Body of pancreas (tissue), 4 donors: Measurements from ENCODE around the gene FBXO34. TPM values are rescaled to one million over a fixed set of nuclear protein-coding genes. Genes with fewer than 3 reads are reported as not detected.

ENCODE experiments used
- ATAC-seq: fragments of 150-250 bp; one replicate; pipeline ENCODE4 v1.9.1; 2016
- DNase-seq, 4 donors: peaks; one replicate each; pipeline ENCODE4 v3.0.0-alpha.2; 2019
- H3K27ac ChIP-seq, 4 donors: fragments of 200-600 bp; sonication (generic); 1 replicate in 3 of 4; 2 replicates in 1 of 4; pipeline versions ENCODE4 v1.5.1 to v1.6.1; 2016 to 2019; ENCODE audit warnings: mild to moderate bottlenecking in 1 of 4, mixed read lengths in 1 of 4, moderate library complexity in 1 of 4
- H3K27me3 ChIP-seq, 2 donors: fragments of 200-600 bp; sonication (generic); one replicate each; pipeline ENCODE4 v1.6.0; 2016; ENCODE audit warnings: mild to moderate bottlenecking in 1 of 2
- H3K36me3 ChIP-seq, 2 donors: fragments of 200-600 bp; sonication (generic); replicated peaks in 1 of 2; 2 replicates each; pipeline ENCODE4 v1.5.1; 2016; ENCODE audit warnings: low read depth in 2 of 2; ENCODE audit not compliant: insufficient read depth in 1 of 2
- H3K4me1 ChIP-seq: fragments of 200-600 bp; sonication (generic); one replicate; pipeline ENCODE4 v1.6.0; 2016
- H3K4me3 ChIP-seq, 2 donors: fragments of 200-600 bp; sonication (generic); 1 replicate in 1 of 2; 2 replicates in 1 of 2; pipeline ENCODE4 v1.5.1; 2016 to 2019
- H3K9me3 ChIP-seq, 3 donors: fragments of 200-600 bp; sonication (generic); 1 replicate in 2 of 3; 2 replicates in 1 of 3; pipeline ENCODE4 v1.5.1; 2016
- POLR2A ChIP-seq, 3 donors: fragments of 450-650 bp; IDR thresholded peaks; one replicate each; pipeline ENCODE4 v1.6.1; 2016; ENCODE audit warnings: antibody characterized with exemption in 3 of 3, mild to moderate bottlenecking in 2 of 3
- WGBS, 2 donors: methylation state at CpG; one replicate each; pipeline ENCODE4 v1.1.5; 2017; 5-methylcytosine and 5-hydroxymethylcytosine counted together
- intact Hi-C: fragments of 100-400 bp; cut with DNase I; formaldehyde crosslinking; loops from one replicate; pipeline ENCODE4 v1.15.1; 2023
- total RNA-seq, 2 donors: library from RNA; depleted of rRNA; stranded (reverse); fragments of >200 nt; gene quantifications; one replicate each; pipeline ENCODE4 v1.1.0, GENCODE V29; 2016
- TF ChIP-seq, protein P1 (sequence below), 7 experiments: fragments of 450-650 bp in 4 of 7; fragments of 200-600 bp in 3 of 7; sonication (generic) in 3 of 7; IDR thresholded peaks; one replicate each; pipeline ENCODE4 v1.5.1; 2016 to 2019; ENCODE audit warnings: antibody characterized with exemption in 7 of 7

Gene FBXO34
- total RNA-seq, 2 donors from 2014 or later = 14.2 to 17.4 TPM

DNA sequence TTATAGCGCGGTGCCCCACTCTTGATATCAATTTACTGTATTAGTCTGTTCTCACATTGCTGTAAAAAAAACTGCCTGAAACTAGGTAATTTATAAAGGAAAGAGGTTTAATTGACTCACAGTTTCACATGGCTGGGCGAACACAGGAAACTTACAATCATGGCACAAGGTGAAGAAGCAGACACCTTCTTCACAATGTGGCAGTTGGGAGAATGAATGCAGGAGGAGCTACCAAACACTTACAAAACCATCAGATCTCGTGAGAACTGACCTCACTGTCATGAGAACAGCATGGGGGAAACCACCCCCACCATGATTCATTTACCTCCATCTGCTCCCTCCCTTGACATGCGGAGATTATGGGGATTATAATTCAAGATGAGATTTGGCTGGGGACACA lies 42.3 kb downstream of the FBXO34 start:
- TF ChIP-seq POLR2A (IDR thresholded peaks at IDR 0.05) = no peak
- TF ChIP-seq, protein P1, sequence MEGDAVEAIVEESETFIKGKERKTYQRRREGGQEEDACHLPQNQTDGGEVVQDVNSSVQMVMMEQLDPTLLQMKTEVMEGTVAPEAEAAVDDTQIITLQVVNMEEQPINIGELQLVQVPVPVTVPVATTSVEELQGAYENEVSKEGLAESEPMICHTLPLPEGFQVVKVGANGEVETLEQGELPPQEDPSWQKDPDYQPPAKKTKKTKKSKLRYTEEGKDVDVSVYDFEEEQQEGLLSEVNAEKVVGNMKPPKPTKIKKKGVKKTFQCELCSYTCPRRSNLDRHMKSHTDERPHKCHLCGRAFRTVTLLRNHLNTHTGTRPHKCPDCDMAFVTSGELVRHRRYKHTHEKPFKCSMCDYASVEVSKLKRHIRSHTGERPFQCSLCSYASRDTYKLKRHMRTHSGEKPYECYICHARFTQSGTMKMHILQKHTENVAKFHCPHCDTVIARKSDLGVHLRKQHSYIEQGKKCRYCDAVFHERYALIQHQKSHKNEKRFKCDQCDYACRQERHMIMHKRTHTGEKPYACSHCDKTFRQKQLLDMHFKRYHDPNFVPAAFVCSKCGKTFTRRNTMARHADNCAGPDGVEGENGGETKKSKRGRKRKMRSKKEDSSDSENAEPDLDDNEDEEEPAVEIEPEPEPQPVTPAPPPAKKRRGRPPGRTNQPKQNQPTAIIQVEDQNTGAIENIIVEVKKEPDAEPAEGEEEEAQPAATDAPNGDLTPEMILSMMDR (IDR thresholded peaks at IDR 0.05) = no peak
- H3K36me3 ChIP-seq = no peaks in the 10 kb centered on the region
- DNase-seq (no peak), ATAC-seq (no peak)
- H3K4me1 ChIP-seq = peaks cover 8% of the 10 kb centered on the region
- intact Hi-C loops = no loop called here
- peaks cover 0 to 14% (median 0%) of the 10 kb centered on the region in 3 donors for H3K9me3 ChIP-seq
- no peak overlapping the region for H3K27ac ChIP-seq
- H3K27me3 ChIP-seq = no peaks in the 10 kb centered on the region
- 92 to 93% methylated on average over 5 of the region's 5 CpGs for WGBS, 2 donors
- H3K4me3 ChIP-seq = no peak overlapping the region

DNA sequence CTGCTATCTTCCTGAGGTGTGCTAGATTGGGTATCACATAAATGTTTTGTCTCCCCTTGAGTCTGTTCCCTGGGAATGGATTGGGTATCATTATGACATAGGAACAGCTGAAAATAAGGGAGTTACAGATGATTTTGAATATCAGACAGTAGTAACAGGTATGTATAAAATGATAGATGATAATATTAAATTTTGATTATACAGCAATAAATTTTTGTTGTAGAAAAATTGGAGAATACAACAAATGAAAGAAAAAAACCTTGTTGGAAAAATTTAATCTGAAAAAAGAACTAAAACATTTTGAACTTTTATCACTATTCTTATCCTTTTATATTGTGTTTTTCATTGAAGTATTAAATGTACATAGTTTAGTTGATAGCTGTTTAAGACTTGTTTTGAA lies 43.2 kb downstream of the FBXO34 start:
- Histone ChIP-seq H3K27me3 (no peaks in the 10 kb centered on the region), H3K4me1 (peaks cover 8% of the 10 kb centered on the region), H3K27ac (no peak overlapping the region), H3K4me3 (no peak overlapping the region), H3K9me3 (peaks cover 0 to 14% (median 0%) of the 10 kb centered on the region in 3 donors), H3K36me3 (no peaks in the 10 kb centered on the region)
- no peak for ATAC-seq
- intact Hi-C loops = no loop called here
- TF ChIP-seq, protein P1 (IDR thresholded peaks at IDR 0.05) = no peak
- no peak for TF ChIP-seq POLR2A (IDR thresholded peaks at IDR 0.05)
- DNase-seq = no peak

DNA sequence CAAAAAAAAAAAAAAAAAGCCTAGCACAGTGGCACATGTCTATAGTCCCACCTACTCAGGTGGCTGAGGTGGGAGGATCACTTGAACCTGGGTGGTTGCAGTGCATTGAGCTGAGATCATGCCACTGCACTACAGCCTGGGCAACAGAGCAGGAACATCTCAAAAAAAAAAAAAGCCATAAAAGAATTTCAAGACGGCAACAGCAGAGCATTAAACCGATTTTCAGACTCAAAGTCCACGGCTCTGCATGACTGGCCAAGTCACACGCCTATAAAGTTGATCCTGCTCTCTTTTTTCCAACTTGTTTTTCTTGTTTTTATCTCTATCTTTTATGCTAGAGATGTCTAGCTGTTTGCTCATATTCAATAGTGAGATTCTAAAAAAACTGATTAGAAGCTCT lies 45.3 kb downstream of the FBXO34 start:
- no peaks in the 10 kb centered on the region for H3K27me3 ChIP-seq
- no peak for TF ChIP-seq POLR2A (IDR thresholded peaks at IDR 0.05)
- TF ChIP-seq, protein P1 (IDR thresholded peaks at IDR 0.05) = no peak
- peaks cover 8% of the 10 kb centered on the region for H3K4me1 ChIP-seq
- no peak overlapping the region for H3K27ac ChIP-seq
- intact Hi-C loops = no loop called here
- peak in 1 of 4 donors; percentile 18 for DNase-seq
- WGBS, 2 donors = 25 to 31% methylated on average over 4 of the region's 4 CpGs
- no peak for ATAC-seq
- H3K4me3 ChIP-seq = no peak overlapping the region
- H3K36me3 ChIP-seq = no peaks in the 10 kb centered on the region
- peaks cover 0 to 14% (median 0%) of the 10 kb centered on the region in 3 donors for H3K9me3 ChIP-seq

DNA sequence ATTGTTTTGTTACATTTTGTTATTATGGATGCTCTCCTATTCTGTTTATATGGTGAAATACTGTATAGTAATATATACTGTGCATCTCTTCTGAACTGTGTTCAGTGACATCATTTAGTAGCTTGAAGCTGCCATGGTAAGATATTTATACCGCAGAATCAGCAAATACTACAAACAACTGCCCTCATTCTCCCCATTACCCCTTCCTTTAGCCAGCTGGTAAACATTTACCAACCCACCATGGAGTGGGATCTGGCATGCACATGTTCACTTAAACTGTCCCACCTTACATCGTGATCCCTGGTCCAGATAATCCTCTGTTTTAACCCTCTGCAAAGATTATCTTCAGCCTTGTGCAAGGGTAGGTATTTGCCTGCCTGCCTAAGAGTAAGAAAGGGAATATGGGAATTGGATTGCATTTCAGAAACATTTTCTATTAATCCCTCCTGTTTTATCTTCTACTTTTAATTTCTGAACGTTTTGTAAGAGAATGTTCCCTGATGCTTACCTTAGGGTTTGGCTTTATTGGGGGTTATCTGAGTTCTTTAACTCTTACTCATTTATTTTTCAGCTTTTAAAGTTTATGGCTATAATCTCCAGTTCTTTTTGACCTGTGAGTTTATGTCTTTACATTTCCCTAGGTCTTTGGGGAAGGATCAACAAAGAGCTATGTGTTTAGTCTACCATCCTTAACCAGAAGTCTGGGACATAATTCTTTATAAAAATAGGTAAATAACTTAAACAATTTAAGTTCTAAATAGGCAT lies 46.5 kb downstream of the FBXO34 start:
- Histone ChIP-seq H3K27ac (no peak overlapping the region), H3K27me3 (no peaks in the 10 kb centered on the region), H3K4me1 (peaks cover 8% of the 10 kb centered on the region), H3K9me3 (peaks cover 0 to 4% (median 0%) of the 10 kb centered on the region in 3 donors), H3K36me3 (no peaks in the 10 kb centered on the region), H3K4me3 (no peak overlapping the region)
- intact Hi-C loops = no loop called here
- DNase-seq (no peak), ATAC-seq (no peak)
- WGBS, 2 donors = 51 to 64% methylated on average over 3 of the region's 3 CpGs
- TF ChIP-seq POLR2A (IDR thresholded peaks at IDR 0.05) = no peak
- TF ChIP-seq, protein P1 (IDR thresholded peaks at IDR 0.05) = no peak

DNA sequence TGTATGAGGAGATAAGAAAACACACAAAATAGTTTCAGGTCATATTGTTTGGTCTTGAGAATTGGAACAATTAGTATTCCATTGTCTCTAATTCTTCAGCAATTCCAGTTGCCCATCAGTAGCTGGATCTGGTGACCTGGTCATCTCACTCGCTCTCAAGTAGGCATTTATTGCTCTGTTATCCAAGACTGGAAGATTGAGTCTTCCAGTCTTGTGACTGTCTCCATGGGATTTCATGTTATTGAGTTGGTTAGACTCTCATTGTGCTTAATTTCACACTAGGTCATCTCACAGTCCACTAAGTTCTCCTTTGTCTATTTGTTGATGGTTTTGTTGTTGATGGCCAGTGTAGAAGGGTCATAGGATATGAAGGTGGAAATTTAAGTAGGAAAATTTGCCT lies 47.5 kb downstream of the FBXO34 start:
- TF ChIP-seq, protein P1 (IDR thresholded peaks at IDR 0.05) = no peak
- no peak for TF ChIP-seq POLR2A (IDR thresholded peaks at IDR 0.05)
- DNase-seq (no peak), ATAC-seq (no peak)
- H3K27me3 ChIP-seq = no peaks in the 10 kb centered on the region
- no peaks in the 10 kb centered on the region for H3K36me3 ChIP-seq
- 89 to 96% methylated on average over 1 of the region's 1 CpG for WGBS, 2 donors
- peaks cover 8% of the 10 kb centered on the region for H3K4me1 ChIP-seq
- no peak overlapping the region for H3K27ac ChIP-seq
- intact Hi-C loops = no loop called here
- no peaks in the 10 kb centered on the region for H3K9me3 ChIP-seq
- no peak overlapping the region for H3K4me3 ChIP-seq
